ENCODE data around the gene FAIM2. TPM values are rescaled to one million over a fixed set of nuclear protein-coding genes. Genes with fewer than 3 reads are reported as not detected.
A peak's percentile ranks its signal among the peaks of the same experiment; 100 is the strongest.

Gene FAIM2
- total and polyA plus RNA-seq, 2 experiments from 2014 or later, result 0.06 to 0.49 TPM

GRCh38 chr12:49843411-49843810, 60.3 kb downstream of the FAIM2 start:
- Histone ChIP-seq H3K27ac (peak overlapping the region; percentile 77), H3K36me3 (no peaks in the 10 kb centered on the region), H3K4me1 (ENCODE audit: low read depth) (peaks cover 6% of the 10 kb centered on the region), H3K27me3 (peaks cover 17% of the 10 kb centered on the region), H3K4me3 (peak overlapping the region; percentile 56), H3K9me3 (ENCODE audit: low read depth) (no peaks in the 10 kb centered on the region)
- DNase-seq (ENCODE audit: low read depth in 1 of 2, low spot score in 1 of 2), result no peak
- no peak for TF ChIP-seq CTCF (IDR thresholded peaks at IDR 0.05; ENCODE audit: low read depth, low read length)

- H3K9me3 ChIP-seq (ENCODE audit: low read depth), result no peaks in the 10 kb centered on the region
- H3K36me3 ChIP-seq, result no peaks in the 10 kb centered on the region
- peaks cover 10% of the 10 kb centered on the region for H3K27me3 ChIP-seq
- H3K27ac ChIP-seq, result peak within 1 kb of the TSS; percentile 77
- H3K4me3 ChIP-seq, result peak within 1 kb of the TSS; percentile 56
- peaks cover 6% of the 10 kb centered on the region for H3K4me1 ChIP-seq (ENCODE audit: low read depth)
- no peak for TF ChIP-seq CTCF (IDR thresholded peaks at IDR 0.05; ENCODE audit: low read depth, low read length)
- peak; percentile 91 to 96 for DNase-seq (ENCODE audit: low read depth in 1 of 2, low spot score in 1 of 2)
These were observed 61.0 kb downstream of the FAIM2 start, which contains the start of gene BCDIN3D for GRCh38 chr12:49842519-49843352. TSS of gene BCDIN3D (minus strand) at chr12:49843106. CDS start at chr12:49843087, 19 bp downstream.

- no peak overlapping the region for H3K27ac ChIP-seq
- H3K36me3 ChIP-seq, result no peaks in the 10 kb centered on the region
- no peaks in the 10 kb centered on the region for H3K9me3 ChIP-seq (ENCODE audit: low read depth)
- no peak overlapping the region for H3K4me3 ChIP-seq
- H3K4me1 ChIP-seq (ENCODE audit: low read depth), result peaks cover 6% of the 10 kb centered on the region
- TF ChIP-seq CTCF (IDR thresholded peaks at IDR 0.05; ENCODE audit: low read depth, low read length), result peak; percentile 78
- no peaks in the 10 kb centered on the region for H3K27me3 ChIP-seq
- peak; percentile 51 to 70 for DNase-seq (ENCODE audit: low read depth in 1 of 2, low spot score in 1 of 2)
These were observed 64.6 kb downstream of the FAIM2 start for GRCh38 chr12:49838973-49839633.

- no peak overlapping the region for H3K27ac ChIP-seq
These were observed 70.8 kb downstream of the FAIM2 start for GRCh38 chr12:49832836-49833421.

More at GRCh38 chr12:49832836-49833421, 70.8 kb downstream of the FAIM2 start:
- no peak for TF ChIP-seq CTCF (IDR thresholded peaks at IDR 0.05; ENCODE audit: low read depth, low read length)
- H3K27me3 ChIP-seq, result no peaks in the 10 kb centered on the region
- H3K4me3 ChIP-seq, result no peak overlapping the region
- peaks cover 4% of the 10 kb centered on the region for H3K4me1 ChIP-seq (ENCODE audit: low read depth)
- DNase-seq (ENCODE audit: low read depth in 1 of 2, low spot score in 1 of 2), result peak in 1 of 2 donors; percentile 80
- H3K36me3 ChIP-seq, result no peaks in the 10 kb centered on the region
- no peaks in the 10 kb centered on the region for H3K9me3 ChIP-seq (ENCODE audit: low read depth)
